Measurements from ENCODE around the gene DEGS2.
"Not testable (repeated sequence)": the region's sequence is repeated elsewhere in the genome, so short reads cannot be mapped to it uniquely, and the experiment has no call there.

The DEGS2 gene

DNA sequence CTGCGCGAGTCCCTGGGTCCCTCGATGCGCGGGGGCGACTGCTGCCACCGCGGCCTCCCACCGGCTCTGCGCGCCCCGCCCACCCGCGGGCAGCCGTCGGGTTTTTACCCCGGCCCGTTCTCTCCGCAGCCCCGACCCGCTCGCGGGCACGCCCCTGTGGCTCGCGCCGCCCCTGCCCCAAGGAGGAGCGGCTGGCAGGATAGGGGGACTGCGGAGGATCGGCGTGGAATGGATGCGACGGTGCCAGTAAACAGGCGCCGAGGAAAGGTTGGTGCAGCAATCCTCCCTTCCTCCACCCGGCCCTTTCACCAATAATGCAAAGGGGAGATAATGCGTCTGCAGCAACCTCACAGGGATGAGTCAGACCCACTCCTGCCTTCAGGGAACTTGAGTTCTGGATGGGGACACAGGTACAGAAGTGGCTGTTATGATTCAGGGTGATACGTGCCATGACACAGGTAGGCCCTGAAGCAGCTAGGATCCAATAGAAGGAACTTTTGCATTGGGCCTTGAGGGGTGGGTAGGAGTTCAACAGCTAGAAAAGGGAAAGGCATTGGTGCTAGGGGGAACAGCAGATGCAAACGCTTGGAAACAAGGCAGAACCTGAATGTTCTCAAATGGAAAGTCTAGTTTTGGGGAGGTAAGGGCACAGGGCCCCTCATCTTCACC lies 554 bp upstream of the DEGS2 start:
- Mint-ChIP-seq H3K9me3 (ENCODE audit: low read depth) (peaks cover 2% of the 10 kb centered on the region), H3K27me3 (no peaks in the 10 kb centered on the region), H3K4me1 (ENCODE audit: low read depth) (peaks cover 1% of the 10 kb centered on the region), H3K4me3 (peak overlapping the region; percentile 73), H3K36me3 (no peaks in the 10 kb centered on the region), H3K27ac (no peak overlapping the region)

DNA sequence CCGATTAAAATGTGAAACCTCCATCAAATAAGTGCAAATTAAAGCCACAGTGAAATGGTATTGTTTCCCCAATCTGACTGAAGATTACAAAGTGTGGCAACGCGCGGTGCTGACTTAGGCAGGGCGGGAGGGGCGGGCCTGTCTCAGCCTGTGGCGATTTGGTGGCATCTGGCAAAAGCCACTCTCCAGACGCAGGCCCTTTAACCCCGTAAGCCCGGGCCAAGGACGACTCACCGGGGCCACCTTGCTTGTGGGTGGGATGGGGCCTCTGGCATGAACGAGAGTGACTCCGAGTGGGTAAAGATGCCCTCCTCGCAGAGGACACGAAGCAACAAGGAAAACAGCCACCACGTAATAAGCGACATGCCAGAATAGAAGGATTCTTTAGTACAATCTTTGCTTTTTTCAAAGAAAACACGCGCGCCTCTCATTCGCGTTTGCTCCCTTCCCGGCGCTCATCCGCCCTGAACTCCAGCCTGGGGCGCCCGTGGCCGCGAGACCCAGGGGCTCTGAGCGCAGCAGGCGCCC lies 815 bp downstream of the DEGS2 start:
- Mint-ChIP-seq H3K4me3 (peak overlapping the region; percentile 70), H3K27me3 (no peaks in the 10 kb centered on the region), H3K36me3 (no peaks in the 10 kb centered on the region)

DNA sequence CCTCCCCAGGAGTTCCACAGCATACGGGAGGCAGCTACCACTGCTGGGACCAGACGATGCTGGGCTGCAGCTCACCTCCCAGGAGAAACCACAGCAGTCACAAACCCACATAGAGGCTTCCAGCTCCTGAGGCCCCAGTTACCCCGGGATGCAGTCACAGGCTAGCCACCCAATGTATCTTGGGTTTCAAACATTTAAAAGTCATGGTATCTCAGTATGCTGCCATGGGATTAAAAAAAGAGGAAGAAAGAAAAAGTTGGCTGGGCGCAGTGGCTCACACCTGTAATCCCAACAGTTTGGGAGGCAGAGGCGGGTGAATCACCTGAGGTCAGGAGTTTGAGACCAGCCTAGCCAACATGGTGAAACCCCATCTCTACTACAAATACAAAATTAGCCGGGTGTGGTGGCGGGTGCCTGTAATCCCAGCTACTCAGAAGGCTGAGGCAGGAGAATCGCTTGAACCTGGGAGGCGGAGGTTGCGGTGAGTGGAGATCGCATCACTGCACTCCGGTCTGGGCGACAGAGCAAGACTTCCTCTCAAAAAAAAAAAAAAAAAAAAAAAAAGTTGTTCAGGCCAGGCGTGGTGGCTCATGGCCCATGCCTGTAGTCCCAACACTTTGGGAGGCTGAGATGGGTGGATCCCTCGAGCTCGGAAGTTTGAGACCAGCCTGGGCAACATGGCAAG lies 1.8 kb downstream of the DEGS2 start:
- H3K36me3 Mint-ChIP-seq; H3K27ac Mint-ChIP-seq; H3K9me3 Mint-ChIP-seq (ENCODE audit: low read depth); H3K27me3 Mint-ChIP-seq; H3K4me3 Mint-ChIP-seq; H3K4me1 Mint-ChIP-seq (ENCODE audit: low read depth): not testable (repeated sequence)

More for the DNA sequence above, 815 bp downstream of the DEGS2 start:
- Mint-ChIP-seq H3K4me1 (ENCODE audit: low read depth) (peaks cover 1% of the 10 kb centered on the region), H3K27ac (no peak overlapping the region), H3K9me3 (ENCODE audit: low read depth) (peaks cover 3% of the 10 kb centered on the region)

DNA sequence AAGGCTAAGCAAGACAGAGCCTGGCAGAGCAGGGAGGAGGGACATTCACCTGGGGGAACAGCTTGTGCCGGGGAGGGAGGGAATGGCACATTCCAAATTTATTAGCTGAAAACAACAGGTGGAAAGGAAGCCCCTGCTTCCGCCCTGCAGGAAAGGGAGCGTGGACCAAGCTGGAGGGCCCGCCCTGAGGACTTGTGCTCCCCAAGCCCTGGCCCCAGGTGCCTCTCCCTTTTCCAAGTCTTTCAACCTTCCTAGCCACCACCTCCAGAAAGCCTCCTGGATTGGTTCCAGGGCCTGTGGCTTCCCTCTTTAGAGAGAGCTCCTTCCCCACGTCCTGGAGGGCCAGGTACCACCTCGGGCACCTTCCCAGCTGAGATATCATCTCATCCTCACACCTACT lies 2.7 kb downstream of the DEGS2 start:
- Mint-ChIP-seq H3K36me3 (no peaks in the 10 kb centered on the region), H3K4me1 (ENCODE audit: low read depth) (peaks cover 1% of the 10 kb centered on the region), H3K27ac (no peak overlapping the region), H3K4me3 (no peak overlapping the region), H3K27me3 (no peaks in the 10 kb centered on the region), H3K9me3 (ENCODE audit: low read depth) (peaks cover 3% of the 10 kb centered on the region)

DNA sequence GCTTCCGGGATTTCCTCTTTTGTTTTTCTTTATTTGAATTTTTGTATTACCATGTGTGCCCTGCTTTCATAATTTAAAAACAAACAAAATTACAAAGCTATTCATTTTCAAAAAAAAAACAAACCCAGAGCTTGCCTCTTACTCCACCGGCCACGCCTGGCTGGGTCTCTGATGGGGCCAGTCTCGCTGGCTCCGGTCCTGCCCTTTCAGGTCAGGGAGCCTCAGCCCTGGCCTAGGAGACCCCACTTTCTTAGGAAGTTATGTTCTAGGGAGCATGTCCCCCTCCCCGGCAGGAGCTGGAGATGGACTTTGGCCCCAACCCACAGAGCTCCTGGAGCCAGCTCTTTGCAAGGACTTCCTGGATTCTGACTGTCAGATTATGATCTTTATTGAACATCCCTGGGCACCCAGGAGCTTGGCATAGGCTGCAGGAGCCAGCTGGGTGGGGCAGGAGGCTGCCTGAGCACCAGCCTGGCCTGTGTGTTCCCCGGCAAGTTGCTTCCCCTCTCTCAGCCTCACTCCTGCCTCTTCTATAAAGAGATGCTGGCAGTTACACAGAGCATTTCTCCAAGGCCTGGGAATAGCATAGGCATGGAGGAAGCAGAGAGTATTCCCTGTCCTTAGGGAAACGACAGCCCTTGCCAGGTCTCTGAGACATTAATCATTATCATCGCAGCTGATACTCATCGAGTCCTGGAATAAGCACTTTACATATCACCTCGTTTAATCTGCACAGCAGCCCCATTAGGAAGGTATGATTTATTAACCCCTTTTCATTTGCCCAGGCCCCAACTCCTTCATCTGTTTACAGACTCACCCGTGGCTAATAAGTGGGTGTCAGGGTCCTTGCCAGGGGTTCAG lies 3.5 kb downstream of the DEGS2 start:
- Mint-ChIP-seq H3K4me1 (ENCODE audit: low read depth) (peaks cover 1% of the 10 kb centered on the region), H3K36me3 (no peaks in the 10 kb centered on the region), H3K27ac (no peak overlapping the region), H3K9me3 (ENCODE audit: low read depth) (peaks cover 3% of the 10 kb centered on the region), H3K4me3 (no peak overlapping the region), H3K27me3 (no peaks in the 10 kb centered on the region)

DNA sequence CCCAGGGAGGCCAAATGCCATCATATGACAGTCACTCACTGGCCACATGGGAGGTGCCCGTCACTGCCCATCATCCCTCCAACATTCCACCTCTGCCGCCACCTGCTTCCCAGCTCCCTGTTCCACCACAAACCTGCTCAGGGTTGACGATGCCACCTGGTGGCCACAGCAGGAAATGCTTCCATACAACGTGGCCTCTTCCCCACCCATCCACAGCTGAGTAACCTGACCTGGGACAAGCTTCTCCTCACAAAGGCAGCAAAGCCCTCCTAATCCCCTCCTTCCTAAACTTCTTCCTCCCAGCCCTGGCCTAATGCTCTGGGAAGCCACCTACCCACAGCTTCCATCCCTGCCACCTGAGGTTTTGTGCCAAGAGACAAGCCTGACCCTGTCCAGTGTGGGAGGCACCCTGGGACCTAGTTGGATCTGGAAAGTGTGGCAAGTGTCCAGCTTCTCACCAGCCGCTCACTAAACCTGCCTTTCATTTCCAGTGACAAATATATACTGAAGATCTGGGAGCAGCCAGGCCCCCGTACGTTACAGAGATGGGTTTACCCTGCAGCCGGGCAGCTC lies 4.3 kb downstream of the DEGS2 start:
- Mint-ChIP-seq H3K36me3 (no peaks in the 10 kb centered on the region), H3K4me1 (ENCODE audit: low read depth) (peaks cover under 1% of the 10 kb centered on the region), H3K9me3 (ENCODE audit: low read depth) (peaks cover 3% of the 10 kb centered on the region), H3K27me3 (no peaks in the 10 kb centered on the region), H3K27ac (no peak overlapping the region), H3K4me3 (no peak overlapping the region)

DNA sequence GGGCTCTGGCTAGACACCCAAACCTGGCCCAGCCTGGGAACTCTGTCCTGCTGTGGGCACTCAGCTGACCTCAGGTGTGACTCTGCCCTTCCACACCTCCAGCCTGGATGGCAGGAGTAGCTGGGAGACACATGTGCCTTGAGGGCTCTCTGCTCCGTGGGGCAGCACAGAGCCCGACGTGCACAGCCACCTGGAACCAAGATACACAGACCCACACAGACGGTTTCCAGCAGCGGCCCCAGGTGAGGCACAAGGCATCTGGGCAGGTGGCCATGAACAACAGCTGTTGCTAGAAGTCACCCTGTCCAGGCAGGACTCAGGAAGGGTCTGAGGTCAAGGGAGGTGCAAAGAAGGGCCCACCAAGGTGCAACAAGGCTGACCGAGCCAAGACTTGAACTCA lies 5.9 kb downstream of the DEGS2 start:
- Mint-ChIP-seq H3K4me3 (no peak overlapping the region), H3K9me3 (ENCODE audit: low read depth) (peaks cover 3% of the 10 kb centered on the region), H3K36me3 (no peaks in the 10 kb centered on the region), H3K27me3 (no peaks in the 10 kb centered on the region), H3K27ac (no peak overlapping the region), H3K4me1 (ENCODE audit: low read depth) (no peaks in the 10 kb centered on the region)

DNA sequence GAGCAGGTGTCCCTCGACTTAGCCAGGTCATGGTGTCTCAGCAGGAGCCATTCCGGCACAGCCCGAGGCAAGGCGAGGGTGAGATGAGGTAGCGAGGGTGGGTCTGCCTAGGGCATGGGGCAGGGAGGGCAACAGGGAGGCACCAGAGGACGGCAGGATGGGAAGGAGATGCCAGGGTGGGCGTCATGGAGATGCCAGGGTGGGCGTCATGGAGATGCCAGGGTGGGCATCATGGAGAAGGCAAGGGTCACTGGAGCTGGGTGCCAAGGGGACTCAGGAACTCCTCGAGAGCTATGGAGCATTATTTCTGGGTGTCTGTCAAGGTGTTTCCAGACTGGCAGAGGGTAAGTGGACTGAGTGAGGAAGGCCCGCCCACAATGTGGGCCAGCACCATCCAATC lies 7.4 kb downstream of the DEGS2 start:
- no peaks in the 10 kb centered on the region for H3K36me3 Mint-ChIP-seq
- peaks cover 11% of the 10 kb centered on the region for H3K4me1 Mint-ChIP-seq (ENCODE audit: low read depth)
- no peak overlapping the region for H3K27ac Mint-ChIP-seq
- peaks cover 3% of the 10 kb centered on the region for H3K9me3 Mint-ChIP-seq (ENCODE audit: low read depth)
- no peak overlapping the region for H3K4me3 Mint-ChIP-seq
- no peaks in the 10 kb centered on the region for H3K27me3 Mint-ChIP-seq

DNA sequence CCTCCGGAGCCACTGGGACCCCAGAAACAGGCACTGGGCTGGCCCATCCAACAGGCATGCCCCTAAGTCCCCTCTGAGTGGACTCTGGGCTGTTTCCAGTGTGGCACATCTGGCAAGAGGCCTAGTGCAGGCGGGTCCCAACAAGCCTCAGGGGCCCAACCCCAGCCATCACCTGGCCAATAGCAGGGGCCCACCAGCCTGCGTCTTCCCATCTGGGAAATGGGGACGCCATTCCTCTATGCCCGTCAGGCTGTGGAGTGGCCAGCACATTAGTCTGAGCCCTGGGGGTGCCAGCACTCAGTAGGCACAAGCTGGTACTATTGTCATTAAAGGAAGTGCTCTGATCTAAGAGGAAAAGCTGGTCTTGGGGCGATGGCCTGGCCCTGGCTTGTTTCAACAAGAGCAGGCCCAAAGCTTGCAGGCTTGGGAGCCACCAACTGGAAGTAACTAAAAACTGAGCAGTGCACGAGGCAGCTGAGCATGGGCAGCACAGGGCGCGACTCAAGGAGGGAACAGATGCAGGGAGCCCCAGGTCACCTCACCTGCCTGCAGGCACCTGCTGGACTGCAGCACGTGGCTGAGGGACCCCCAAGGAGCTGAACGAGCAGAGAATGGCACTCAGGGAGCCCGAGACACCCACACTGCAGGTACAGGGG lies 8.4 kb downstream of the DEGS2 start:
- H3K4me3 Mint-ChIP-seq: no peak overlapping the region
- H3K27ac Mint-ChIP-seq: no peak overlapping the region
- H3K36me3 Mint-ChIP-seq: no peaks in the 10 kb centered on the region
- peaks cover 3% of the 10 kb centered on the region for H3K9me3 Mint-ChIP-seq (ENCODE audit: low read depth)
- H3K27me3 Mint-ChIP-seq: no peaks in the 10 kb centered on the region
- peaks cover 18% of the 10 kb centered on the region for H3K4me1 Mint-ChIP-seq (ENCODE audit: low read depth)

DNA sequence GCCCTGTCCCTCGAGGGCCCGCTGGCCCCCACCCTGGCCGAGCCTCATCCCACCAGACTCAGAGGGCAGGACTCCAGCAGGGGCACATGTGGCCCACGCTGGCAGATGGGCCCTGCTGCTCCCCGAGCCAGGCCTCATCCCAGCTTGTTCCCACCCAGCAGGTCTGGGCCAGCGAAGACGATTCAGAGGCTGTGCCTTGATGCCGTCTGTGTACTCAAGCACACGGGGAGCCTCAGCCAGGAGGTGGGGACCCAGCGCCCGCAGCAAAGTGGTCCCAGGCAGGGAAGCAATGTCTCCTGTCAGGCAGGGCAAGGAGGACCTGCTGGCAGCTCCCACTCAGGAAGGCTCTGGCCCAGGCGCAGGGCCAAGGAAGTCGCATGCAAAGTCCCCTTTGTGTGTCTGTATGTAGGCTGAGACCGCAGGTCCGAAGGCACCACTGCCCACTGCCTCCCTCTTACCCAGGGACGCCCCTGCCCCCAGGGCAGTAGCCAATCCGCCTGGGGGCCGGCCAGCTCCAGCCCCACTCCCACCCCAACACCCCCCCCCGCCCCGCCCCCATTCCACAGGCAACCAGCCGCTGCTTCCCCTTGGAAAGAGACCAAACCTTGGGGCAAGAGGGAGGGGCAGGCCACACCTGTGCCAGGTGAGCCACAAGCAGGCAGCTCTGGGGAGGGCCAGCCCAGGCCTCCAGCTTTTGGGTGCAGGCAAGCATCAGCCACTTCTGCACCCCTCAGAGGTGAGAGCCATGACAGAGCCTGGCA lies 9.4 kb downstream of the DEGS2 start:
- Mint-ChIP-seq H3K4me3 (no peak overlapping the region), H3K36me3 (no peaks in the 10 kb centered on the region), H3K27me3 (no peaks in the 10 kb centered on the region)

DNA sequence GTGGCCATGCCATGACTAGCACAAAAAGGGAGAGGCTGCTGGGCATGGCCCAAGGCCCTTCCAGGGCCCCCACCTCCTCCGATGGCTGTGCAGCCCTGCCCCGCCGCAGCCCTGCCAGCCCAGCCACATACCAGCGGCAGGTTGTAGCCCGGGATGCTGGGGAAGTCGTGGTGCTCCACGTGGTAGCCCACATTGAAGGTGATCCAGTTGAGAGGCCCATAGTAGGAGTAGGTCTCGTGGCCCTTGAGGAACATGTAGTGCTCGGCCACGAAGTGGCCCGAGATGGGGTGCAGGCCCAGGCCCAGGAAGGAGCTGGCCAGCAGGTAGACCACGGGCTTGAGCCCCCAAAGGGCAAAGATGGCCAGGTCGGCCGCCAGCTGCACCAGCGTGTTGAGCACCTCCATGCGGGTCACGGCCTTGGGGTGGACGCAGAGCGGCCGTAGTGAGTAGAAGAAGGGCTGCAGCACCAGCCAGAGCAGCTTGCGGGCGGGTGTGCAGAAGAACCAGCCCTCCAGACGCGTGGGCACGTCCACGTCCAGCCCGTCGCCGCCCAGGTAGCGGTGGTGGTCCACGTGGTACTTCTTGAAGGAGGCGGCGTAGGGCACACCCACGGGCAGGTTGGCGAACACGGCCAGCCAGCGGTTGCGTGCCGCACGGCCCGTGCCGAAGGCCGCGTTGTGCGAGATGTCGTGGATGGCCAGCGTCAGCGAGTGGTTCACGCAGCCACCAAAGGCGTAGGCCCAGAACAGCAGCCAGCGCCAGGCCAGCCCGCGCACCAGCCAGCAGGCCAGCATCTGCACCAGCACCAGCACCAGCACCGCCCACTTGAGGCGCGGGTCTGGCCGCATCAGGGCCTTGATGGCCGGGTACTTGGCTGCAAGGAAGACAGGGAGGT lies 10.4 kb downstream of the DEGS2 start:
- Mint-ChIP-seq H3K4me3 (no peak overlapping the region), H3K9me3 (ENCODE audit: low read depth) (no peaks in the 10 kb centered on the region), H3K4me1 (ENCODE audit: low read depth) (peaks cover 18% of the 10 kb centered on the region), H3K36me3 (no peaks in the 10 kb centered on the region), H3K27me3 (no peaks in the 10 kb centered on the region), H3K27ac (no peak overlapping the region)

More for the DNA sequence above, 9.4 kb downstream of the DEGS2 start:
- peaks cover 2% of the 10 kb centered on the region for H3K9me3 Mint-ChIP-seq (ENCODE audit: low read depth)
- H3K27ac Mint-ChIP-seq: no peak overlapping the region
- peaks cover 18% of the 10 kb centered on the region for H3K4me1 Mint-ChIP-seq (ENCODE audit: low read depth)

DNA sequence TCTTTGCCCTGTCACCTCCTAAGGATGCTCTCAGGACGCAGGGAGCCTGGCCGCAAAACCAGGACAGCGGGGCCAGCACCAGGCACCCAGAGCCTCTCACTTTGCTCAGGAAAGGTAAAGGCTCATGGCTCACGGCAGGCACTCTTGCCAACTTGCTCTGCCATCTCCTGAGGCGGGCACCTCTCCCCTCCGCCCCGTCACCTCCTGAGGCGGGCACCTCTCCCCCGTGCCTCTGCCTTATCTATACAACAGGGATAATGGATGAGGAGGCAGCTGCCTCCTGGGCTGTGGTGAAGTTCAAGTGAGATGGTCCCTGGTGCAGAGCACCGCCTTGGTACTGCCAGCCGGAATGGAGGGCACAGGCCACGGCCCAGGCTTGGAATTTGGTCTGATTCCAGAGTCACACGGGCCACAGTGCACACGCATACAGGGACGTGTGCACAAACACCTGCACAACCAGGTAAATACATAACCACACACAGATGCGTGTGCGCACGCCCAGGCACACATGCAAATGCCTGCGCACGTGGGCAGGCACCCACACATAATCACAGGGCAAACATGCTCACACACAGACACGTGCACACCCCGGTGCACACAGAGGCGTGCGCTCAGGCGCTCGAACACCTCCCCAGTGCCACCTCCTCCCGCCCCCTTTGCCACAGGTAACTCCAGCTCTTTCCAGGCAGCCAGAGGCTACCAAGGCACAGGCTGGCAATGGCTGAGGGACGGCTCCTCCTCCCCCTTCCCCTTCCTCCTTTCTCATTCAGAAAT lies 11.6 kb downstream of the DEGS2 start:
- no peaks in the 10 kb centered on the region for H3K27me3 Mint-ChIP-seq
- H3K4me3 Mint-ChIP-seq: peak overlapping the region; percentile 62
- H3K36me3 Mint-ChIP-seq: no peaks in the 10 kb centered on the region

More for the DNA sequence above, 11.6 kb downstream of the DEGS2 start:
- Mint-ChIP-seq H3K4me1 (ENCODE audit: low read depth) (peaks cover 18% of the 10 kb centered on the region), H3K27ac (peak overlapping the region; percentile 70), H3K9me3 (ENCODE audit: low read depth) (no peaks in the 10 kb centered on the region)
